NCI-H748 (cell line): ENCODE data around the gene INPP4B.
"Not testable (repeated sequence)": the region's sequence is repeated elsewhere in the genome, so short reads cannot be mapped to it uniquely, and the experiment has no call there.

Experiments used
- DNase-seq: peaks from one replicate; lab custom pipeline; 2025; ENCODE audit not compliant: unreplicated experiment; lab: John Stamatoyannopoulos, UW

INPP4B gene

DNA sequence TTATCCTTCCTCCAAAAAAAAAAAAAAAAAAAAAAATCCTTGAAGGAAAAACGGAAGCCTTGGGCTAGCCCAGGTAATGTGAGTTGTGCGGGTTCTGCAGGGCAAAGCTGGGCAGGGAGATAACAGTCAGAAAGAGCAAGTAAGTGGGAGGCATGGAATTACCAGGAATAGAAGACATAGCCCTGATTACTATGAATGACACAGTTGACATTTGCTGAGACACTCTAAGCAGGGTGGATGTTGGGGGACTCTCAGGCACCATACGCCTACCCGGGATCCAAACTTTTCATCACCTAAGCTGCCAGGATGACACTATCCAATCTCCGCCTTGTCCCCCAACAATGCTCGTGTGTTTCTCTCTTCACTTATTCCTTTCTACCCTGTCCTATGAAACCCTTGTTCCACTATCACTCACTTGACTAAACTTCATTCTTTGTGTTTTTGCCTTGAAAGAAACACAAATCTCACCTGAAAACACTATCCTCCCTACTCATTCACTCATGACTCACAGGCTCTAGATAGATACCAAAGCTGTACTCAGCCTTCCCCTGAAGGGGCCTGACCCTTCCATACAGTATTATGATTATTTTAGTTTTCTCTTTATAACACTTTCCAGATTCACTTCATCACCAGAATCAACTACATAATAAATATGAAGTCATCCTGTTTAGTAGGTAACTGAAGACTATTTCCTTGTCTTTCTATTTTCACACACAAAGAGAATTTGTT, 158.4 kb downstream of the INPP4B start:
- no peak for DNase-seq

- DNase-seq, result no peak
These were observed 160.0 kb downstream of the INPP4B start for GRCh38 chr4:142686081-142686480.

DNA sequence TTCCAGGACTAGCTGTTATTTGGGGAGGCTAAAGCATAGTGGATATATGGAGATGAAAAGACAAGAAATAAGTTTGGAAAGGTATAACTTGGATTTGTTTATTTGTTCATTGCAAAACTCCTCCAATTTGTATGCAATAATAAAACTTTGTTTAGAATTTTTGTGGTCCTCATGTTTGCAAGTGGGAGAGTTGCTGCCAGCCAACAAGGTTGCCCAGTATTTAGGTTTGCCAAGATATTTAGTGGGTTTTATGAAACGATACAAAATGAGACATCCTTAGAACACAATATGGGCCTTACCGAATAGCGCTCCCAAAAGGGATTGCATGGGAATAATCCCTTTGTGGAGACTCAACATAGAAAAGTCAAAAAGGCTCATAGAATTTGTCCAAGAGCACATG, 162.1 kb downstream of the INPP4B start:
- DNase-seq, result no peak

- DNase-seq, result no peak
These were observed 162.6 kb downstream of the INPP4B start for GRCh38 chr4:142683503-142683902.

- no peak for DNase-seq
These were observed 174.6 kb downstream of the INPP4B start for GRCh38 chr4:142671516-142671915.

GRCh38 chr4:142663828-142664227, 182.3 kb downstream of the INPP4B start:
- DNase-seq, result no peak

DNA sequence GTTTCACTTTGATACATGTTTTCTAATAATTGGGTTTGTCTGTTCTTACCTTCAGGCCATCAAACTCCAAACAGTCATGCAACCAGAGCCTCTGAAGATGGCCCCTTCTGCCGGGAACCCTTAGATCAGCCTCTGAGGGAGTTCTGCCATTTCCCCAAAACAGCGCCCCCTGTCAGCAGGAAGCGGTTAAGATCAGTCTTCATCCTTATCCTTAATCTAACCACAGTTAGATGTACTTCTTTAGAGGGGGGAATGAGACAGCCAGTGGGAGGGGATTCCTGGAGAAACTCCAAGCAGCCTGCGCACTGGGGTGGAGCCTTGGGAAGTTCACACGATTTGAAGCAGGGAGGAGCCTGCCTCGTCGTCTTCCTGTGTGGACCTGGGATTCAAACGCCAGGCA, 185.4 kb downstream of the INPP4B start:
- DNase-seq, result no peak

DNA sequence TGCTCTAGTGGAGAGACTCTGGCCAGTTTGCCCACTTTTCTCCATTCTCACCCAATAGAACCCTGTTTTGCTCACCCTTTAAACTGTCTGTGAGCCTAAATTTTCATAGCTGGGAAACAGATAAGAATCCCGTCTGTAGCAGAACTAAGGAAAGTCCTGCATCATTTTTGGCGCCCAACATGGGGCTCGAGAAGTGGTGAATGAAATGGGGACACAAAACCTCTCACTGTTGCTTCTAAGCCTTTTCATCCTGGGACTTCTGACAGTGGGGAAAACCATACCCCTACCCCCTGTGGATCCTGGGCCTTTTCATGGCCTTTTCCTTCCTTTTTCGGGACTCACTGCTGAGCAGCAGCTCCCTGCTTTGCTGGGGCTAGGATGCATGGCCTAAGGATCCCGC, 189.9 kb downstream of the INPP4B start:
- DNase-seq, result peak; percentile 14

DNA sequence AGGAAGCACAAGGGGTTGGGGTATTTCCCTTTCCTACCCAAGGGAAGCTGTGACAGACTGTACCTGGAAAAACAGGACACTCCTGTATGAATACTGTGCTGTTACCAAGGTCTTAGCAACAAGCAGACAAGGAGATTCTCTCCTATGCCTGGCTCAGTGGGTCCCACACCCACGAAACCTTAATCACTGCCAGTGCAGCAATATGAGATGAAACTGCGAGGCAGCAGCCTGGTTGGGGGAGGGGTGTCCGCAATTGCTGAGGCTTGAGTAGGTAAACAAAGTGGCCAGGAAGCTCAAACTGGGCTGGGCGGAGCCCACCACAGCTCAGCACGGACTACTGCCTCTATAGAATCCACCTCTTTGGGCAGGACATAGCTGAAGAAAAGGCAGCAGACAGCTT, 197.7 kb downstream of the INPP4B start:
- DNase-seq, result peak; percentile 73

DNA sequence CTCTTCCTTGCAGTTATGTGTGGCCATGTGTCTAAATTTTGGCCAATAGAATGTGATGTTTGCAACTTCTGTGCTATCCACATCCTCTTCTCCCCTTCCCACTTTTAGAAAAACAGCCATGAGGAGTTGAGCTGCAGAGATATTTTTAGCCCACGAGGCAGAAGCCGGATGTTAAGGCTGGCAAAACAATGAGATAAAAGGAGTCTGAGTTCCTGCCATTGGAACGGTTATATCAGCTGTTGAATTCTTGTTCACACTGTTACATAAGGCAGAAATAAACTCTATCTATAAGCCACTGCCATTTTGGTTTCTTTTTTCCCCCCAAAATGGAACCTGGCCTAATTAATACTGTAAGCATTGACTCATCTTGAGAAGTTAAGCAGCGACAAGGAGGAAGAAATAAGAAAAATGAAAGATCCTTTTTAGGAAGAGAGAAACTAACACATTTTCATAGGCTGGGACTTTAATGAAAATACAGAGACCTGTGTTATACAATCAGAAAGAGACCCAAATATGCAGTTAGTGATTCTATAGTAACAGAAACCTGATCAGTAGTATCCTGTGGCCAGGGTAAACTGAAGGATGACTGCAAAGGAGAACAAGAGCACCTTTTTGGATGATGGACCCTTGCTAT, 200.5 kb downstream of the INPP4B start:
- no peak for DNase-seq

GRCh38 chr4:142644628-142645027, 201.5 kb downstream of the INPP4B start:
- not testable (repeated sequence) for DNase-seq

- DNase-seq, result no peak
These were observed 208.5 kb downstream of the INPP4B start for GRCh38 chr4:142637614-142638013.

GRCh38 chr4:142631836-142632235, 214.3 kb downstream of the INPP4B start:
- DNase-seq, result no peak

GRCh38 chr4:142615324-142615665, 230.8 kb downstream of the INPP4B start:
- no peak for DNase-seq

DNA sequence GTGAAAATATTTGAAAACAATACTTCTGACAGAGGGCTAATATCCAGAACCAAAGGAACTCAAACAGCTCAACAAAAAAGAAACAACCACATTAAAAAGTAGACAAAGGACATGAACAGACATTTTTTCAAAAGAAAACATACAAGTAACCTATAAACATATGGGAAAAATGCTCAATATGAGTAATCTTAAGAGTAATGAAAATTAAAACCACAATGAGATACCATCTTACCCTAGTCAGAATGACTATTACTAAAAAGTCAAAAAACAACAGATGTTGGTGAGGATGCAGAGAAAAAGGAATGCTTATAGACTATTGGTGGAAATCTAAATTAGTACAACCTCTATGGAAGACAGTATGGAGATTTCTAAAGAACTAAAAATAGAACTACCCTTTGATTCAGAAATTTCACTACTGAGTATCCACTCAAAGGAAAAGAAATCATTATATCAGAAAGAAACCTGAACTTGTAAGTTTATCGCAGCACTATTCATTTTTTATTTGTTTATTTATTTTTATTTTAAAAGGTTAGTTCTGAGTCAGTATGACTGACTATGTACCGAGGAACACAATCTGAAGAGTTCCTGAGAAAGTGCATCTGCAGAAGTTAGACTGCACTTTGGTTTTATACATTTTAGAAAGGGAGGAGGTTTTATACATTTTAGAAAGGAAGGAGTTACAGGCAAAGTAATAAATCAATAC, 231.3 kb downstream of the INPP4B start:
- DNase-seq, result no peak

DNA sequence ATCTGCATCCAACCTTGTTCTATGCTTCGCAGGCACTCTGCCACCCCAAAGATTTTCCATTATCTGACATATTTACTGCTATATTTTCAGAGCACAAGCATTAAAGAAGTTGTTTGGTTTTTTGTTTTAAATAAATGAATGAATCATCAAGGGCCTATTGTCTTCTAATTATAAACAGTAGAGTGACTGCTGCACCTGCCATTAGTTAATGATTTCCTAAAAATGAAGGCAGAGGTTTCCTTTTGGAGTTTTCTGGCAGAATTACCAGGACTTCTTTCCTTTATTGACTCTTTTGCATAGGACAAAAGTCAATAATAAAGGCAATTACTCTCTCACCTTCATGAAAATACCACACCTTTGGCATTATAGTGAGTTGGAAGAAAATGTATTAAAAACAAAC, 238.1 kb downstream of the INPP4B start:
- peak; percentile 16 for DNase-seq

DNA sequence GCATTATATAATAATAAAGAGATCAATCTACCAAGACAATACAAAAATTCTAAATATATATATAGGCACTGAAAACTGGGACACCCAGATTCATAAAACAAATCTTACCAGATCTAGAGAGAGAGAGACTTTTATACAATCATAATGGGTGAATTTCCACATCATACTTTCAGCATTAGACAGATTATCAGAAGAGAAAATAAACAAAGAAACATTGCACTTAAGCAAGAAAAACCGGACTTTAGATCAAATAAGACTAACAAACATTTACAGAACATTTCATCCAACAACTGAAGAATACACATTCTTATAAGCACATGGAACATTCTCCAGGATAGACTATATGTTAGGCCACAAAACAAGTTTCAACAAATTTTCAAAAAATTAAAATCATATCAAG, 245.1 kb downstream of the INPP4B start:
- DNase-seq, result no peak

DNA sequence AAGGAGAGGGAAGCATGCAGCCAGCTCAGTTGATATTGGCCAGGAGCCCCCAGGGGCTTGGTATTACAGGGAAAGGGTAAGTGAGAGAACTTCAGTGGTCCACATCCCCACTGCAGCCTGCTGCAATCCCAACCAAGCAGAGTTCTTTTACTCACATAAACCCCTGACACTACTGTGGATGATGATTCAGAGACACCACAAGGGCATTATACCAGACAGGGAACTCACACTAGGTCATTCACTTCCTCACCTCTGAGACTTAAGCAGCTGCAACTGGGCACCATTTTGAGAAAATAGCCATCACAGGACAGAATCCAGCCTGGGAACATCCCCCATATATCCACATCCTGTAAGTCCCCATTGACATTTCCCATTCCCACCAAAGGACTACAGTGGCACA, 248.0 kb downstream of the INPP4B start:
- no peak for DNase-seq

DNA sequence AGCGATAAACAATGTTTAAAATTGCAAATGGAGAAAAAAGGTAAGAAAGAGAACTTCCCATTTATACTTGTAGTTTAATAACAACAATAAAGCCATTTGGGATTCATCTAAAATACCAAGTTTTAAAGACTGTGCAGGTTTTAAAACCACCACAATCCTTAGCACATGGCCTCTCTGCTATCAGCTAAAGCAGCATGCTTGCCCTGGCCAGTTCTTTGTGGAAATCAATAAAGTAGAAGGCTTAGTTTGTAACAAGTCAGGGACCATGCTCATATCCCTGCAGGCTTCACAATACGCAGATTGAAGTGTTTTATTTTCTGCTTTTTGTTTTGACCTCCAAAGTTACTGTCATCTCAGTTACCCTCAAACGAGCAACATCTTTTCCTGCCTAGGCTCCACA, 249.5 kb downstream of the INPP4B start:
- no peak for DNase-seq

DNA sequence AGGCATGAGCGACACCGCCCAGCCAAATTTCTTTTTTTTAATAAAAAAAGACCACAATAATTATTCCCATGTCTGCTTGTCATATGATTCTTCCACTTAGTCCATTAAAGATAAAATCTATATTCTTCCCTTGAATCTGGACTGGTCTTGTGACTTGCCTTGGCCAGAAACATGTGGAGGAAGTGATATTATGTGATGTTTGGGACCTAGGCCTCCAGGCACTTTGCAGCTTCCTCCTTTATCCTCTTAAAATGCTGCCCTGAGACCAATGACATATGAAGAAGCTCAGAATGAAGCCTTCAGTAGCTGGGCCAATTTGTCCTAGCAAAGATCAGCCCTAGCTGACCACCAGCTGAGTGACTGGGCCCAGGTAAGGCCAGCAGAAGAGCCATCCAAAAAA, 250.0 kb downstream of the INPP4B start:
- DNase-seq, result no peak

DNA sequence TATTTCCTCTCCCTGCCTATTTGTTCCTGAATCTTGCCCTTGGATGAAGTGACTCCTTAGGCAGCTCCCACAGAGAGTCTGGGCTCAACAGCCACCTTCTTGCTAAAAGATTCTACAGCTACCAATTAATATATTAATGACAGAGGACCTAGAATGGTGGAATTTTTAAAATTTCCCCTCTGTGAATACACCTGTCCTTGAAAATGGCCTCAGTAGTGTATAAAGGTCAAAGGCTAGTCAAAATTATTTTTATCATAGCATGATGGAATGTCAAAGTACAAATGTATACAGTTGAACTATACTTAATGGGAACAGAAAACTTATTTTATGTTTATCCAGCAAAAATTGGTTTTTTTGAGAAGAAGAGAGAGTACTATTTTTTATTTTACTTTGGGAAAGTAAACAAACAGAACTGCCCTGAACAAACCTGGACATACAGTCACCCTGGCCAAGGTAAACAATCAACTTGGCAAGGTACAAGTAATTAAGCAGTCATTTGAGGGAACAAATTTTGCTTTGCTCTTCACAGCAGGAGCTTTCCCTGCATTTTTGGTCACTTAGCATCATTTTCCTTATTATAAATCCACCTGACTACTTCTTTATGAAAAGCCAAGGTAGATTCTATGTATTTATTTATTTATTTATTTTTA, 250.8 kb downstream of the INPP4B start:
- DNase-seq, result peak; percentile 42

DNA sequence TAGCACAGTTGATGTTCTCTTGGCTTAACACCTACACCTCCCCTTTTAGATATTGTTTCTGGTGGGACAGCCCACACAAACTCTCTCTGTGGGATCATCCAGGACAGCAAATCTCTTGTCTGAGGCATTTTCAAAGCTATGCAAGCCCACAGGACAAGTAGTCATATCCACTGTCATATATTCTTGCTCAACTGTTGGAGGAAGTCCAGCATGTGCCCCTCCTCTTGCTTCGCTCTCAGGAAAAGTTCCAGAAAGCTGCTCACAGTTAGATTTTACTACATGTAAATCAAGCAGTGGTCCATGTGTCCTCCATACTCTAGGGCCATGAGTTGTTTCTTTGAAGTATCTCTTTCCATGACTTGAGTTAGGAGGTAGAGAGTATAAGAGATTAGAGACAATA, 260.7 kb downstream of the INPP4B start:
- no peak for DNase-seq
